Erythroblast (primary cell): Measurements from ENCODE around the gene MAMLD1.

Experiments
- DNase-seq, 2 experiments: peaks; one replicate each; lab custom pipeline; 2025; lab: John Stamatoyannopoulos, UW
- GATA1 ChIP-seq: IDR thresholded peaks from 2 replicates; pipeline ENCODE4 v1.6.1; 2011; ENCODE audit warnings: low read depth, mild to moderate bottlenecking, control low read depth, low read length, moderate library complexity
- POLR2A ChIP-seq: IDR thresholded peaks from 2 replicates; pipeline ENCODE4 v1.6.1; 2011; ENCODE audit warnings: mild to moderate bottlenecking, low read length

MAMLD1 gene, protein sequence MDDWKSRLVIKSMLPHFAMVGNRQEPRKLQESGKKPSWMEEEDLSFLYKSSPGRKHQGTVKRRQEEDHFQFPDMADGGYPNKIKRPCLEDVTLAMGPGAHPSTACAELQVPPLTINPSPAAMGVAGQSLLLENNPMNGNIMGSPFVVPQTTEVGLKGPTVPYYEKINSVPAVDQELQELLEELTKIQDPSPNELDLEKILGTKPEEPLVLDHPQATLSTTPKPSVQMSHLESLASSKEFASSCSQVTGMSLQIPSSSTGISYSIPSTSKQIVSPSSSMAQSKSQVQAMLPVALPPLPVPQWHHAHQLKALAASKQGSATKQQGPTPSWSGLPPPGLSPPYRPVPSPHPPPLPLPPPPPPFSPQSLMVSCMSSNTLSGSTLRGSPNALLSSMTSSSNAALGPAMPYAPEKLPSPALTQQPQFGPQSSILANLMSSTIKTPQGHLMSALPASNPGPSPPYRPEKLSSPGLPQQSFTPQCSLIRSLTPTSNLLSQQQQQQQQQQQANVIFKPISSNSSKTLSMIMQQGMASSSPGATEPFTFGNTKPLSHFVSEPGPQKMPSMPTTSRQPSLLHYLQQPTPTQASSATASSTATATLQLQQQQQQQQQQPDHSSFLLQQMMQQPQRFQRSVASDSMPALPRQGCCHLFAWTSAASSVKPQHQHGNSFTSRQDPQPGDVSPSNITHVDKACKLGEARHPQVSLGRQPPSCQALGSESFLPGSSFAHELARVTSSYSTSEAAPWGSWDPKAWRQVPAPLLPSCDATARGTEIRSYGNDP

DNA sequence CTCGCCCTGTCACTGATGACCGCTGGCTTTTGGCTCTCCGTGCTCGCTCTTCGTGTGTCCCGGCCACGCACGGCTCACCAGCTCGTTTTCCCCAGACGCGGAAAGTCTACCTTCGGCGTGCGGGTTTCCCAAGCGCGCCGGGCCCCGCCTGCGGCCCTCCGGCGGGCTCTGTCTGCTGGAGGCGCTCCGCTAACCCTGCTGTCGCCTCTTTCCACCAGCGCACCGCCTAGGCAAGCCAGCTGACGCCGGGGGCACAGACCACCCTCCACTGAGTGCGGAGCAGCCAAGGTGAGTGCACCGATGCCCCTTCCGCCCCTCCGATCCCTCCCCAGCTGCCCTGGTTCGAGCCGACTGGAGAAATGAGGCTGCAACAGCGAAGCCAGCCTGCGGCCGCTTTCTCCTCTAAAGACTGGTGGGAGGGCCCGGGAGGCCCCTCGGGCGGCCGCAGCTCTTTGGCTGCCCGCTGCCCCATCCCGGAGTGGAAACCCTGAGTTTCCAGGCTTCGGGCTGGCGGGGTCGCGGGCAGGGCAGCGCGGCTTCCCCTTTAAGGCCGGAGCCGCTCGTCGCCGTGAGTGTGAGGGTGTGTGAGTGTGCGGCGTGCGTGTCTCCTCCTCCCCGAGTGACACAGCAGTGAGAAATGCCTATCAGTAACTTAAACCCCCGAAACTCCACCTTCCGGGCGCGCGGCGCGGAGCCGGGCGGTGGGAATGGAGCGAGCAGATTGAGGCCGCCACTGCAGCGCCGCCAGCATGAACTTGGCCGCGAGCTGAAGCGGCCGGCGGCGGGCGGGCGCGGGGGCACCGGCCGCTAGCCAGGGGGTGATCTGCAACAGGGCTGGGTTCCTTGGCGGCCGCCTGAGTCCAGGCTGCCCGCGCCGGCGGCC is at the start of gene MAMLD1:
MAMLD1 (plus strand) TSS at position 719 of the 883 bp plus-strand sequence. CDS start 82,200 bp downstream, outside the sequence.
- peak; percentile 72 to 79 for DNase-seq
- peak; percentile 22 for TF ChIP-seq POLR2A
- no peak for TF ChIP-seq GATA1

- TF ChIP-seq GATA1 (no peak), POLR2A (no peak)
- DNase-seq = no peak
These were observed 49.6 kb upstream of the MAMLD1 start for GRCh38 chrX:150313514-150313913.

DNA sequence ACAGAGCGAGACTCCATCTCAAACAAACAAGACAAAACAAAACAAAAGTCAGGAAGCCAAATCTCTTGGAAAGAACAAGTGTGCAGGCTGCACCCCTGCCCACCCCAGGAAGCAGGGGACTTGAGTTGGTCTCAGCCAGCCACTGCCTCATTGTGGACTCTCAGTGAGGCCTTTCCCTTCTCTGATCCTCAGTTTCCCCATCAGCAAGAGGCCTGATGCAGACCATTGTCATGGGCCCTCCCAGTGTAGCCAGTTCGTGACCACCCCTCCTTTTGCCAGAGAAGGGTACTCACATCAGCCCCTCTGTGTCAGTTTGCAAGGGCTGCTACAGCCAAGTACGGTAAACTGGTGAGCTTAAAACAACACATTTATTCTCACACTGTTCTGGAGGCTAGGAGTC is 48.9 kb upstream of the MAMLD1 start:
- TF ChIP-seq POLR2A (no peak), GATA1 (no peak)
- DNase-seq = no peak

- no peak for TF ChIP-seq POLR2A
- no peak for TF ChIP-seq GATA1
- DNase-seq = no peak
These were observed 46.6 kb upstream of the MAMLD1 start for GRCh38 chrX:150316564-150316963.

DNA sequence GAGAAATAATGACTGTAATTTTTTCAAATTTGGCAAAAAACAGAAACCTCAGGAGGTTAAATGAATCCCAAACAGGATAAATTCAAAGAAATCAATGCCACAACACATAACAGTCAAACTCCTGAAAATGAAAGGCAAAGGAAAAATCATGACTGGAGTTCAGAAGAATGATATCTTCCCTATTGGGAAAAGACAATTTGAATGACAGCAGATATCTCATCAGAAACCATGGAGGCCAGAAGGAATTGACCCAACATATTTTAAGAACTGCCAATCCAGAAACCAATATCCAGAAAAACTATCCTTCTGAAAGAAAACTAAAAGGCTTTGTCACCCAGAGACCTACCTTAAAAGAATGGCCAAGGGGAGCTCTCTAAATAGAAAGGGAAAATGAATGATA is 40.1 kb upstream of the MAMLD1 start:
- TF ChIP-seq GATA1 = no peak
- no peak for TF ChIP-seq POLR2A
- DNase-seq = no peak

GRCh38 chrX:150324035-150324728 is 38.9 kb upstream of the MAMLD1 start:
- DNase-seq = no peak
- TF ChIP-seq GATA1 (no peak), POLR2A (no peak)

DNA sequence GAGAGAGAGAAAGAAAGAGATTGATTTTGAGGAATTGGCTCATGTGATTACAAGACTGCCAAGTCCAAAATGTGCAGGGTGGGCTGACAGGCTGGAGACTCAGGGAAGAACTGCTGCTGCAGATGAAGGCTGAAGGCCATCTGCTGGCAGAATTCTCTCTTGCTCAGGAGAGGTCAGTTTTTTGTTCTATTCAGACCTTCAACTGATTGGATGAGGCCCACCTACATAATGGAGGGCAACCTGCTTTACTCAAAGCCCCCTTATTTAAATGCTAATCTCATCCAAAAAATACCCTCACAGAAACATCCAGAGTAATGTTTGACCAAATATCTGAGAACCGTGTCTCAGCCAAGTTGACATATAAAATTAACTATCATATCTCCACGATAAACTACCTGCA is 38.2 kb upstream of the MAMLD1 start:
- TF ChIP-seq GATA1 (no peak), POLR2A (no peak)

GRCh38 chrX:150326541-150327247 is 36.4 kb upstream of the MAMLD1 start:
- TF ChIP-seq POLR2A = no peak
- TF ChIP-seq GATA1 = no peak
- no peak for DNase-seq

More for the DNA sequence above, 38.2 kb upstream of the MAMLD1 start:
- no peak for DNase-seq

DNA sequence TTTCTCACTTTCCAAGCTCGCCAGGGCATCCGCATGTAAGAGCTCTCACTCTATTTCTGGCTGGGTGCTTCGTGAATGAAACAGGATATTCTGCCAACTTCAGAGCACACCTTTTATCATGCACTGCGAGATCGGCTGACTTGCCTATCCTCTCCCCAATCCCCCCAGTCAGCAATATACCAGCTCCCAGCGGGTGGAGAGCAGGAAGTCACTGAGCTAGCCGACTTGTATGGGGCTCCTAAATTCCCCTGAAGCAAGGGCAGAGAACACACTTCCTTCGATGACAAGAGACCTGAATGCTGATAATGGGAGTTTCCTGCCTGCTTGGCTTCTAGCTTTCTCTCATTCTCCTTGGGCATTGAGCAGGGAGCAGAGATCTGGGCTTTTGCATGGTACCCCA is 33.8 kb upstream of the MAMLD1 start:
- DNase-seq = no peak
- TF ChIP-seq GATA1 = no peak
- TF ChIP-seq POLR2A = no peak

DNA sequence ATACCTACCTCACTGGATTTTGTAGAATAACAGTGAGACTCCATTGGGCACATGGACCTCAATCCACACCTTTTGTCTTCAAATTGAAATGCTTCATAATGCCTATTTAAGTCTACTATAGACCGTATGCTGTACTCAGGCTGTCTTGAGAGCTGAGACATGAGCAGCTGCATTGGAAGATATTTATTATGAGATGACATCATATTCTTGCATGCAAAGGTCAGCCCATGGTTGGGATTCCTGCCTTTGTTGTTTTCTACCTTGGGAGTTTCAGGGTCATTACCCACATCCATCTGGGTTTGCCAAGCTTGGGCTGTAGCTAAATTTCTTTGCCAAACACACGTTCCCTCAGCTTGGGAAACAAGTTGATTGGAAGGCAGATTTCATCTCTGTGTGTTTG is 33.2 kb upstream of the MAMLD1 start:
- TF ChIP-seq POLR2A (no peak), GATA1 (no peak)
- DNase-seq = no peak

DNA sequence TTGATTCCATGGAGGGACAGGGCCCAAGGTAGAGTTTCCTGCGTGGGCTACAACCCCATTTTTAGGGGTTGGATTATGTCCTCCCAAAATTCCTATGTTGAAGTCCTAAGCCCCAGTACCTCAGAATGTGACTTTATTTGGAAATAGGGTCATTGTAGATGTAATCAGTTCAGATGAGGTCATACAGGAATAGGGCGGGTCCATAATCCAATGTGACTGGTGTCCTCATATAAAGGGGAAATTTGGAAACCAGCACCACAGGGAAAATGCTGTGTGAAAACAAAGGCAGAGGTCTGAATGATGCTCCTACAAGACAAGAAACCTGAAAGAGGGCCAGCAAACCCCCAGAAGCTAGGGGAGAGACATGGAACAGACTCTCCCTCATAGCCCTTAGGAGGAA is 31.1 kb upstream of the MAMLD1 start:
- no peak for TF ChIP-seq POLR2A
- TF ChIP-seq GATA1 = no peak
- no peak for DNase-seq

DNA sequence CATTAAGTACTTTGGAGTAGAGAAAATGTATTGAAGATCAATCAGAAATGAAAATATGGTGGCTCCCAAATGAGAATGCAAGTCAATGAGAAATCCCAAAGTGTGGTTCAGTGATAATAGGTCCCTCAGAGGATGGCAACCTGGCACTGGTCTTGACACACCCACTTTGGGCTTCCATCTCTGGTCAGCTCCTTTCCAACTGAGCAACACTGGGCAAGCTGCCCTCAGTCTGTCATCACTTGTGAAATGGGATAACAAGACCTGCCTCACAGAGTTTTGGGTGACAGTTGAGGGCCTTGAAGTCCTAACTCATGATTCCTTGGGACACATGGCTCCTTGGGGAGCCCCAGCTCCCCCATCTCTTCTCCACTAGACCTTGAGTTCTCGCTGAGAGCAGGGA is 29.0 kb upstream of the MAMLD1 start:
- DNase-seq = no peak
- TF ChIP-seq POLR2A = no peak
- TF ChIP-seq GATA1 = no peak
